Left ventricle myocardium superior (tissue), 1 donor: ENCODE measurements around the gene KBTBD6. TPM values are rescaled to one million over a fixed set of nuclear protein-coding genes. Genes with fewer than 3 reads are reported as not detected.

Experiments used
- microRNA-seq: library from miRNA; unstranded; fragments of <30 nt; microRNA quantifications from one replicate; pipeline ENCODE4 v1.2.0, GENCODE V29; 2020; ENCODE audit warnings: borderline number of aligned reads
- total RNA-seq: library from RNA; stranded (reverse); fragmentation: NEBNext Ultra II Directional; extraction: Animal tissue kit (Norgen Biotek cat#: 25700); gene quantifications from one replicate; pipeline ENCODE4 v1.2.1, GENCODE V29; 2021
- donor health status: DM: no; HTN: yes; CAD: no; lungs with severe emphysema.

Gene KBTBD6
- total RNA-seq, 1 donor from 2014 or later, result 10.7 TPM

Small RNA genes within 50 kb of the gene (microRNA-seq; reads per million reads assigned to microRNA genes)
- not detected for gene MIR3168

Other genes with a start within 250 kb of the KBTBD6 start
- gene ELF1, start 113.5 kb downstream of the KBTBD6 start, total RNA-seq, result 33.3 TPM
- gene WBP4, start 71.3 kb downstream of the KBTBD6 start, total RNA-seq, result 20.8 TPM
- gene KBTBD7, start 61.8 kb upstream of the KBTBD6 start, total RNA-seq, result 6.8 TPM
- 14.3 TPM for gene MTRF1, start 130.8 kb upstream of the KBTBD6 start, total RNA-seq
- 6.9 TPM for gene NAA16, start 178.5 kb upstream of the KBTBD6 start, total RNA-seq